Effector CD8-positive, alpha-beta T cell (primary cell): ENCODE data around the gene NSD1.
"Not testable (repeated sequence)": the region's sequence is repeated elsewhere in the genome, so short reads cannot be mapped to it uniquely, and the experiment has no call there.

Source experiments
- DNase-seq: peaks from one replicate; lab custom pipeline; 2025; lab: John Stamatoyannopoulos, UW

NSD1 gene

GRCh38 chr5:177231479-177232250 is 98.1 kb downstream of the NSD1 start:
- no peak for DNase-seq

DNA sequence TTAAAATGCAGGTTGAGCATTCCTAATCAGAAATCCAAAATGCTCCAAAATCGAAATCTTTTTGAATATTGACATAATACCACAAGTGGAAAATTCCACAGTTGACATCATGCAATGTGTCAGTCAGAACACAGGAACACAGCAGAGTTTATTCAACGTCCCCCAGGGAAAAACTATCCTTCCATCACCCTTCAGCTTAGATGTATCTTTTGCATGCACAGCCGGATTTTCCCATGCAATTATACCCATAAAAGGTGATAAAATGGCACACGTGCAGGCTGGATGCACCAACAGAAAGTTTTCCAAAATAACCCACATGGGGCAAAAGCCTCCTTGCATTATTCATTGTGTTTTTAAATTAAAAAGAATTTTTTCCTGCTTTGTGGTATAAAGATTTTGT is 98.8 kb downstream of the NSD1 start:
- no peak for DNase-seq

DNA sequence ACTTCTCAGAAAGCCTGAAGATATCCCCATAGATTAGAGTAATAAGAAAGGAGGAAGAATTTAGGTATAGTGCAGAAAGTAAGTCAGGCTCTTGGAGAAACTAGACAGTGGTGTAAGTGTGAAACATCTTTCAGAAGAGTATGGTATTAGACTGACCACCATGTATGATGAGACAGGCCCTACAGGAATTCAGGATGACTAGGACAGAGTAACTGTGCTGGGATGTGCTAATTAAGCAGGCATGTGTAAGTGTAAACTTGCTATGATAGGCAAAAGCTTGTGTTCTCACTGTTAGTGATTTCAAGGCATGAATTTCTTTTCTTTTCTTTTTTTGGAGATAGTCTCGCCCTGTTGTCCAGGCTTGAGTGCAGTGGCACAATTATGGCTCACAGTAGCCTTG is 99.2 kb downstream of the NSD1 start:
- DNase-seq, result no peak

DNA sequence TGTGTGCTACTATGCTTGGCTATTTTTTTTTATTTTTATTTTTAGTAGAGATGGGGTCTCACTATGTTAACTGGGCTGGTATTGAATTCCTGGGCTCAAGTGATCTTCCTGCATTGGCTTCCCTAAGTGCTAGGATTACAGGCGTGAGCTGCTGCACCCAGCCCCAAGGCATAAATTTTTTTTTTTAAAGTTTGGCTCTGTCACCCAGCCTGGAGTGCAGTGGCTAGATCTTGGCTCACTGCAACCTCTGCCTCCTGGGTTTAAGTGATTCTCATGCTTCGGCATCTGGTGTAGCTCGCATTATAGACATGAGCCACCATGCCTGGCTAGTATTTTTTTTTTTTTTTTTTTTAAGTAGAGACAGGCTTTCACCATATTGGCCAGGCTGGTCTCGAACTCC is 99.6 kb downstream of the NSD1 start:
- DNase-seq, result no peak

- DNase-seq, result no peak
Observed at GRCh38 chr5:177233802-177234201, 100.2 kb downstream of the NSD1 start.

DNA sequence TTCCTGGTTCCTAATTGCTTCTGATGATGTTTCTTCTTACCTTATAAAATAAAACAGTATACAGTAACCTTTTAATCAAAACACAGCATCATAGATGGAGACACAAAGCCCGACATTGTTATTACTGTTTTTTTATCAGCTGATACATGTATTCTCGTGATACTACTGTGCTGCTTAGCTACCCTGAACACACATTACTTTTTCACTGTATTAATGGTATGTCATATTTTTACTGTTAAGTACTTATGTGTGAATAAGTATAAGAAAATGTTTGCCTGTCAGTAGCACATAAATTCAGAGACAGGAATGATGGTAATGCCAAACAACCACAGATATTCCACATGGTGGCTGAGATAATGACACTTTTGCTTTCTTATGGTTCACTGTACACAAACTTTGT is 101.3 kb downstream of the NSD1 start:
- no peak for DNase-seq

DNA sequence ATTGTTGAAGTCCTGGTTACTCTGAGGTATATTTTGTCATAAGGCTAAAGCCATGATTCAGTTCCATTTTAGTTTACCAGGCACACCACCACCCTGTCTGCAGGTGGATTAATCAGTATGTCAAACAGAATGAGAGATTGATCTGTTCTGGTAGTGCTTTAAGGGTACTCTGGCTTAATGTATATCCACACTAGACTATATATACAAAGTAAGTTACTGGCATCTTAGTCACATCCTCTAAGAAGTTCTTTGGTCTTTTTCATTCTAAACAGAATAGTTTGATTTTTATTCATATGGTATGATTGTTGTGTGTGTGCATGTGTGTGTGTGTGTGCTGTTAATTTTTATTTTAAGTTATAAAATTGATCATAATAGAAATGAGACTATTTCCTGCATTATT is 108.2 kb downstream of the NSD1 start:
- no peak for DNase-seq

- no peak for DNase-seq
Observed at GRCh38 chr5:177242304-177242703, 108.7 kb downstream of the NSD1 start.

DNA sequence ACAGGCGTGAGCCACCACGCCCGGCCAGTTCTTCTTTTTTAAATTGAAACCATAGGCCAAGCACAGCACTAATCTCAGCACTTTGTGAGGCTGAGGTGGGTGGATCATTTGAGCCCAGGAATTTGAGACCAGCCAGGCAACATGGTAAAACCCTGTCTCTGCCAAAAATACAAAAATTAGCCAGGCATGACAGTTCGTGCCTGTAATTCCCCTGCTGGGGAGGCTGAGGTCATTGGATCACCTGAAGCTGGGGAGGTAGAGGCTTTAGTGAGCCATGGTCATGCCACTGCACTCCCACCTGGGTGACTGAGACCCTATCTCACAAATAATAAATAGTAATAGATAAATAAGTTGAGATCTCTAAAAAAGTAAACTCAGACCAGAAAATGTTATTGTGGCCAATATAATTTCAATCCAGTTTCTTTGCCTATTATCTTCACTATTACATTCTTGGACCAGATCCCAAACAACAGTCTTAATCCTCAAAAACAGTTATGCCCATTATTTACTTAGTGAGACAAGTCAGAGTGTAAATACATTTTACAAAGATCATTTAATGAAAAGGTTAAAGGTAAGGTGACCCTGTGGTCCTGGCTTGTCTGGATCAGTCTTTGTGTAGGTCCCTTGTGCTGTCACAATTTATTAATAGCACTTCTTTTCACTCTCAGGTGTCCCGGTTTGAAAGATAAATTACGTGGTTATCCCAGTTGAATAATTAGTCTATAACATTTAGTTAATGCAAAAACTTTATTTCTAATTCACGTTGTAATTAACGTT is 116.4 kb downstream of the NSD1 start:
- no peak for DNase-seq

GRCh38 chr5:177253252-177253651 is 119.7 kb downstream of the NSD1 start:
- no peak for DNase-seq

DNA sequence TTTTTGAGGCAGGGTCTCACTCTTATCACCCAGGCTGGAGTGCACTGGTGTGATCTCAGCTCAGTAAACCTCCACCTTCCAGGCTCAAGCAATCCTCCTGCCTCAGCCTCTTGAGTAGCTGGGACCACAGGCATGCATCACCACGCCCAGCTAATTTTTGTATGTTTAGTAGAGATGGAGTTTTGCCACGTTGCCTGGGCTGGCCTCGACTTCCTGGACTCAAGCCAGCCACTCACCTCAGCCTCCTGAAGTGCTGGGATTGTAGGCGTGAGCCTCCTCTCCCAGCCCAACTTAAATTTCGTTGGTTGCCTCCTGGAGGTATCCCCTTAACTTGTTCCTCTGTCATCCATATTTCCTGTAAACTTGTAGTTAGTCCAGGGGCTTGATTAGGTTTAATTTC is 122.7 kb downstream of the NSD1 start:
- DNase-seq, result no peak

DNA sequence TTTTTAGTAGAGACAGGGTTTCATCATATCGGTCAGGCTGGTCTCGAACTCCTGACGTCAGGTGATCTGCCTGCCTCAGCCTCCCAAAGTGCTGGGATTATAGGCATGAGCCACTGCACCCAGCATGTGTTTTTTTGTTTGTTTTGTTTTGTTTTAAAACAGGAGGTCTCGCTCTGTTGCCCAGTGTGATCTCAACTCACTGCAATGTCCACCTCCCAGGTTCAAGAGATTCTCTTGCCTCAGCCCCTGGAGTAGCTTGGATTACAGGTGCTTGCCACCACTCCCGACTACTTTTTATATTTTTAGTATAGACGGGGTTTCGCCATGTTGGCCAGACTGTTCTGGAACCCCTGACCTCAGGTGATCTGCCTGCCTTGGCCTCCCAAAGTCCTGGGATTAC is 125.1 kb downstream of the NSD1 start:
- not testable (repeated sequence) for DNase-seq

- no peak for DNase-seq
Observed at GRCh38 chr5:177260961-177261360, 127.4 kb downstream of the NSD1 start.

- DNase-seq, result no peak
Observed at GRCh38 chr5:177261510-177261909, 127.9 kb downstream of the NSD1 start.

DNA sequence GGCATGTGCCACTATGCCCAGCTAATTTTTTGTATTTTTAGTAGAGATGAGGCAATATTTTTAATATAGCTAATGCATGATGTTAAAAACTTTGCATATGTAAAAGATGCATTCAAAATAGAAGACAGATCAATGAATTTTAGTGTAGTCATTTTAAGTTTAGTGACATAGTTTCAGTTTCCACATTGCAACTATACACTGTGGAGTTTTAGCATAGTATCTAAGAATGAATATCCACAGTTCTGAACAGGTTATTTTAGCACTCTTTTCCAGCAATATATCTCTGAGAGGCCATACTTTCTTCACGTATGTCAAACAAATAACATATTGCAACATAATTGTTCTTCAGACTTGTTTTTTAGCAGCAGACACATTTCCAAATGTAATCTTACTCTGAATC is 130.6 kb downstream of the NSD1 start:
- no peak for DNase-seq

DNA sequence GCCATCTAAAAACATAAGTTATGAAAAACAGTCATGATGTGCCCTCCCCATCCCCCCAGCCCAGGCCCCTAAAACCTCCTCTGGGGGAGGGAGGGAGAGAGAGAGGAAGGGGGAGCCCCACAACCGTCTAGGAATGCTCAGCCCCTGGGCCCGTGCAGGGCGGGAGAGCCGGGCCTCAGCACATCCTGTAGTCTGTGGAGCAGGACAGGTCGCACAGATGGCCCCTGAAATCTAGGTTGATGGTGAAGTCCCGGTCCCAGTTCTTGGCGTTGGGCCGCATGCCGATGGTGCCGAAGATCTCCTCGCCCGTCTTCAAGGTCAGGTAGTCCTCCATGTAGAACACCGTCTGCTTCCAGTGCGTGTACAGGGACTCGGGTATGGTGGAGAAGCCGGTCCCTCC is 131.8 kb downstream of the NSD1 start:
- DNase-seq, result no peak

DNA sequence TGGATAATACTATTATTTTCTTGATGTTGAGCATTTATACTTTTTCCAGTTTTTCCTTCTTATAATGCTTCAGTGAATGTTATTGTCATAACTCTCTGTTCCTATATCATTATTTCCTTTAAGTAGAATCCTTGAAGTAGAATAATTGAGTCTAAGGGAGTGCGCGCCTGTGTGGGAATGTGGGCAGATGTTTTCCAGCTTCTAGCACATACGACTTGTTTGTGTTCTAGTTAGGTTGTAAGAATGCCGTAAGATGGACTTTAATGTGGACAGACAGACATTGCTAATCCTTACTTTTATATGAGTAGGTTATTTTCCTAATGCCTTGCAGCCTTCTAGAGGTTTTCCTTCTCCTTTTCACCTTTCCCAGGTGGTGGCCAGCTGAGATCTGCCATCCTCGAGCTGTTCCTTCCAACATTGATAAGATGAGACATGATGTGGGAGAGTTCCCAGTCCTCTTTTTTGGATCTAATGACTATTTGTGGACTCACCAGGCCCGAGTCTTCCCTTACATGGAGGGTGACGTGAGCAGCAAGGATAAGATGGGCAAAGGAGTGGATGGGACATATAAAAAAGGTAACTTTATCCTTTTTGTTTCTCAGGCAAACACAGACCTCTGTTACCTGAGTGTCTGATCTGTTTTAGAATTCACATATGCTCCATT is 135.8 kb downstream of the NSD1 start:
- DNase-seq, result no peak

GRCh38 chr5:177269976-177270375 is 136.4 kb downstream of the NSD1 start:
- DNase-seq, result no peak

GRCh38 chr5:177270653-177271052 is 137.1 kb downstream of the NSD1 start:
- DNase-seq, result no peak

- DNase-seq, result no peak
Observed at GRCh38 chr5:177271113-177271512, 137.5 kb downstream of the NSD1 start.

GRCh38 chr5:177275883-177276282 is 142.3 kb downstream of the NSD1 start:
- DNase-seq, result no peak

GRCh38 chr5:177276886-177277285 is 143.3 kb downstream of the NSD1 start:
- DNase-seq, result no peak

- DNase-seq, result no peak
Observed at GRCh38 chr5:177288191-177288590, 154.6 kb downstream of the NSD1 start.
